ENCODE measurements around the gene NRXN3.

NRXN3 gene

GRCh38 chr14:78170203-78170602 is at the start of gene NRXN3:
Gene NRXN3 (plus strand): TSS chr14:78170373. CDS start chr14:78243094, 72,721 bp downstream.
- DNase-seq, result no peak

GRCh38 chr14:78122436-78122835 is 47.7 kb upstream of the NRXN3 start:
- no peak for DNase-seq

GRCh38 chr14:78123650-78124253 is 46.4 kb upstream of the NRXN3 start:
- no peak for DNase-seq

- no peak for DNase-seq
These were observed 42.2 kb upstream of the NRXN3 start for GRCh38 chr14:78127961-78128360.

GRCh38 chr14:78129375-78129774 is 40.8 kb upstream of the NRXN3 start:
- DNase-seq, result no peak

- no peak for DNase-seq
These were observed 39.8 kb upstream of the NRXN3 start for GRCh38 chr14:78130356-78130755.

GRCh38 chr14:78131201-78131600 is 39.0 kb upstream of the NRXN3 start:
- no peak for DNase-seq

- no peak for DNase-seq
These were observed 38.6 kb upstream of the NRXN3 start for GRCh38 chr14:78131616-78132015.

GRCh38 chr14:78135450-78135891 is 34.7 kb upstream of the NRXN3 start:
- peak; percentile 17 to 18 for DNase-seq

- no peak for DNase-seq
These were observed 33.5 kb upstream of the NRXN3 start for GRCh38 chr14:78136695-78137094.

- no peak for DNase-seq
These were observed 28.6 kb upstream of the NRXN3 start for GRCh38 chr14:78141590-78141989.

GRCh38 chr14:78142998-78143397 is 27.2 kb upstream of the NRXN3 start:
- no peak for DNase-seq

- peak in 1 of 2 experiments; percentile 20 for DNase-seq
These were observed 26.6 kb upstream of the NRXN3 start for GRCh38 chr14:78143489-78144145.

- no peak for DNase-seq
These were observed 17.7 kb upstream of the NRXN3 start for GRCh38 chr14:78152201-78153063.

- no peak for DNase-seq
These were observed 17.2 kb upstream of the NRXN3 start for GRCh38 chr14:78153064-78153341.

- no peak for DNase-seq
These were observed 15.3 kb upstream of the NRXN3 start for GRCh38 chr14:78154827-78155226.

- DNase-seq, result no peak
These were observed 14.0 kb upstream of the NRXN3 start for GRCh38 chr14:78156196-78156595.

- DNase-seq, result peak in 1 of 2 experiments; percentile 15
These were observed 12.4 kb upstream of the NRXN3 start for GRCh38 chr14:78157494-78158437.

- DNase-seq, result no peak
These were observed 8.0 kb upstream of the NRXN3 start for GRCh38 chr14:78162202-78162601.

- DNase-seq, result peak; percentile 28 to 39
These were observed 5.8 kb upstream of the NRXN3 start for GRCh38 chr14:78164226-78164853.

- DNase-seq, result no peak
These were observed 2.3 kb downstream of the NRXN3 start for GRCh38 chr14:78172428-78172827.

- no peak for DNase-seq
These were observed 3.3 kb downstream of the NRXN3 start for GRCh38 chr14:78173346-78174035.

Data from activated T-cell treated with anti-CD3 and anti-CD28 coated beads, Interleukin-2, amount 50 U/mL, for 48 hours (primary cell).